GM18505 (cell line): Measurements from ENCODE around the gene NEK4.
A peak's percentile ranks its signal among the peaks of the same experiment; 100 is the strongest.

Source experiments
- ATAC-seq: cut with Tn5 transposase; IDR thresholded peaks from one replicate; pipeline ENCODE4 v1.9.1; 2021; ENCODE audit not compliant: unreplicated experiment
- POLR2A ChIP-seq: IDR thresholded peaks from 4 replicates; pipeline ENCODE4 v1.6.1; 2011; ENCODE audit warnings: borderline replicate concordance; ENCODE audit not compliant: insufficient read depth, insufficient read length; ENCODE audit errors: extremely low read depth

NEK4 gene

GRCh38 chr3:52770496-52771333, at the start of gene NEK4:
Gene NEK4 (minus strand): TSS chr3:52770940. CDS start chr3:52770746, 194 bp downstream.
- peak; percentile 95 for TF ChIP-seq POLR2A
- peak; percentile 92 for ATAC-seq

- TF ChIP-seq POLR2A, result no peak
- ATAC-seq, result no peak
Observed at GRCh38 chr3:52819936-52820335, 49.2 kb upstream of the NEK4 start.

GRCh38 chr3:52817860-52818259, 47.1 kb upstream of the NEK4 start:
- no peak for ATAC-seq
- no peak for TF ChIP-seq POLR2A

GRCh38 chr3:52817221-52817620, 46.5 kb upstream of the NEK4 start:
- TF ChIP-seq POLR2A, result no peak
- ATAC-seq, result no peak

GRCh38 chr3:52816654-52817053, 45.9 kb upstream of the NEK4 start:
- TF ChIP-seq POLR2A, result no peak
- ATAC-seq, result no peak

GRCh38 chr3:52816199-52816598, 45.5 kb upstream of the NEK4 start:
- no peak for ATAC-seq
- TF ChIP-seq POLR2A, result no peak

- no peak for ATAC-seq
Observed at GRCh38 chr3:52813810-52814209, 43.1 kb upstream of the NEK4 start.

GRCh38 chr3:52811452-52812011, 40.8 kb upstream of the NEK4 start:
- ATAC-seq, result no peak
- no peak for TF ChIP-seq POLR2A

More at GRCh38 chr3:52813810-52814209, 43.1 kb upstream of the NEK4 start:
- no peak for TF ChIP-seq POLR2A

- no peak for ATAC-seq
- no peak for TF ChIP-seq POLR2A
Observed at GRCh38 chr3:52810923-52811322, 40.2 kb upstream of the NEK4 start.

- no peak for TF ChIP-seq POLR2A
Observed at GRCh38 chr3:52809662-52810377, 39.1 kb upstream of the NEK4 start.

GRCh38 chr3:52809149-52809548, 38.4 kb upstream of the NEK4 start:
- TF ChIP-seq POLR2A, result no peak

More at GRCh38 chr3:52809662-52810377, 39.1 kb upstream of the NEK4 start:
- no peak for ATAC-seq

GRCh38 chr3:52805270-52806039, 34.7 kb upstream of the NEK4 start:
- TF ChIP-seq POLR2A, result no peak
- ATAC-seq, result no peak

More at GRCh38 chr3:52809149-52809548, 38.4 kb upstream of the NEK4 start:
- no peak for ATAC-seq

- no peak for TF ChIP-seq POLR2A
- ATAC-seq, result no peak
Observed at GRCh38 chr3:52801839-52802238, 31.1 kb upstream of the NEK4 start.
